Measurements from ENCODE around the gene PIGK.

Gene PIGK

DNA sequence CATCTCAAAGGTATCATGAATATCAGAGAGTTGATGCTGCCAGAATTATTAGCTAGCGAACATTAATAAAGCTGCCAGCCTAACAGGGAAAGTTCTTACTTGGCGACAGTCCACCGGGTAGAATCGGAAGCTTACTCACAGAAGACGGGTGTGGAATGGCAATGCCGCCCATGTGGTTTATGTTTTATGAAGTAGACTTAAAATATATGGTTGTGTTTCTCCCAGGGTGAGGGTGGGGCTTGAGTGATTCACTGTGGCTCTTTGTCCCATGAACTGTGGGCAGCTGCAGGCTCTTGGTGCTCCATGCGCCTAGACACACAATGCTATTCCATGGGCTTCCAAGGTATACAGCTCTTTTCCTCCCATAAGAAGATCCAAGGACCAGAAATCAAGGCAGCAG is 162.7 kb downstream of the PIGK start:
- Histone ChIP-seq H3K36me3 (ENCODE audit: insufficient read depth, low read length) (no peaks in the 10 kb centered on the region), H2AFZ (ENCODE audit: low read length) (no peak overlapping the region), H3K4me1 (ENCODE audit: insufficient read depth, low read length, severe bottlenecking) (no peaks in the 10 kb centered on the region), H3K27me3 (ENCODE audit: insufficient read depth, low read length) (no peaks in the 10 kb centered on the region), H3K9me2 (ENCODE audit: low read depth, low read length) (no peaks in the 10 kb centered on the region), H3K9ac (ENCODE audit: low read length) (no peak overlapping the region), H3K4me3 (ENCODE audit: low read depth, low read length, poor library complexity, severe bottlenecking) (no peak overlapping the region), H4K20me1 (ENCODE audit: insufficient read depth, low read length) (no peaks in the 10 kb centered on the region), H3F3A (ENCODE audit: insufficient read depth, low read length) (no peaks in the 10 kb centered on the region), H3K79me2 (ENCODE audit: insufficient read depth, low read length) (no peaks in the 10 kb centered on the region), H3K27ac (ENCODE audit: low read depth, low read length, poor library complexity, severe bottlenecking) (no peak overlapping the region), H3K4me2 (ENCODE audit: low read length) (no peak overlapping the region), H3K9me3 (ENCODE audit: low read length) (no peaks in the 10 kb centered on the region)
- TF ChIP-seq, protein P1, sequence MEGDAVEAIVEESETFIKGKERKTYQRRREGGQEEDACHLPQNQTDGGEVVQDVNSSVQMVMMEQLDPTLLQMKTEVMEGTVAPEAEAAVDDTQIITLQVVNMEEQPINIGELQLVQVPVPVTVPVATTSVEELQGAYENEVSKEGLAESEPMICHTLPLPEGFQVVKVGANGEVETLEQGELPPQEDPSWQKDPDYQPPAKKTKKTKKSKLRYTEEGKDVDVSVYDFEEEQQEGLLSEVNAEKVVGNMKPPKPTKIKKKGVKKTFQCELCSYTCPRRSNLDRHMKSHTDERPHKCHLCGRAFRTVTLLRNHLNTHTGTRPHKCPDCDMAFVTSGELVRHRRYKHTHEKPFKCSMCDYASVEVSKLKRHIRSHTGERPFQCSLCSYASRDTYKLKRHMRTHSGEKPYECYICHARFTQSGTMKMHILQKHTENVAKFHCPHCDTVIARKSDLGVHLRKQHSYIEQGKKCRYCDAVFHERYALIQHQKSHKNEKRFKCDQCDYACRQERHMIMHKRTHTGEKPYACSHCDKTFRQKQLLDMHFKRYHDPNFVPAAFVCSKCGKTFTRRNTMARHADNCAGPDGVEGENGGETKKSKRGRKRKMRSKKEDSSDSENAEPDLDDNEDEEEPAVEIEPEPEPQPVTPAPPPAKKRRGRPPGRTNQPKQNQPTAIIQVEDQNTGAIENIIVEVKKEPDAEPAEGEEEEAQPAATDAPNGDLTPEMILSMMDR (IDR thresholded peaks at IDR 0.05; ENCODE audit: low read length) = no peak
- TF ChIP-seq EZH2 (IDR thresholded peaks at IDR 0.05; ENCODE audit: borderline replicate concordance, low read length) = no peak

DNA sequence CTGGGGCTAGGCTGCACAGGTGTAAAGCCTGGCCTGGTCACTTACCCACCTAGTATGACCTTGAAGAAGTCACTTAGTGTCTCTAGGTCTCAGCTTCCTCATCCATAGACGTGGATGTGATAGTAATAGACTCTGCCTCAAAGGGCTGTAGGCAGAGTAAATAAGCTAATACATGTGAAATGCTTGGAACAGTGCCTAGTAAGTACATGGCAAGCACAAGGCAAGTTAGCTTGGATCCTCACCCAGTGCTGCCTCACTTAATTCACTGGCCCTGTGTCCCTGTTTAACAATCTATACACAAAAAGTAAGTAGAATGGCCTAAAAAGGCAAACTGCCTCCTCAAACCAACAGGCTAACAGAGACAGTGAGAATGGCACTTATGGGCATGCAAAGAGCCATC is 167.8 kb downstream of the PIGK start:
- Histone ChIP-seq H3K9me2 (ENCODE audit: low read depth, low read length) (no peaks in the 10 kb centered on the region), H3K9me3 (ENCODE audit: low read length) (no peaks in the 10 kb centered on the region), H3K36me3 (ENCODE audit: insufficient read depth, low read length) (no peaks in the 10 kb centered on the region), H3K9ac (ENCODE audit: low read length) (no peak overlapping the region), H3K27ac (ENCODE audit: low read depth, low read length, poor library complexity, severe bottlenecking) (no peak overlapping the region), H3K4me1 (ENCODE audit: insufficient read depth, low read length, severe bottlenecking) (no peaks in the 10 kb centered on the region), H3K4me2 (ENCODE audit: low read length) (no peak overlapping the region), H4K20me1 (ENCODE audit: insufficient read depth, low read length) (no peaks in the 10 kb centered on the region), H3K27me3 (ENCODE audit: insufficient read depth, low read length) (no peaks in the 10 kb centered on the region), H3K4me3 (ENCODE audit: low read depth, low read length, poor library complexity, severe bottlenecking) (no peak overlapping the region), H2AFZ (ENCODE audit: low read length) (no peak overlapping the region), H3F3A (ENCODE audit: insufficient read depth, low read length) (no peaks in the 10 kb centered on the region), H3K79me2 (ENCODE audit: insufficient read depth, low read length) (no peaks in the 10 kb centered on the region)
- TF ChIP-seq EZH2 (IDR thresholded peaks at IDR 0.05; ENCODE audit: borderline replicate concordance, low read length) = no peak
- TF ChIP-seq, protein P1 (IDR thresholded peaks at IDR 0.05; ENCODE audit: low read length) = no peak

GRCh38 chr1:77048615-77049005 is 170.6 kb downstream of the PIGK start:
- Histone ChIP-seq H3K9ac (ENCODE audit: low read length) (no peak overlapping the region), H3K36me3 (ENCODE audit: insufficient read depth, low read length) (no peaks in the 10 kb centered on the region), H3K4me2 (ENCODE audit: low read length) (no peak overlapping the region), H3K27ac (ENCODE audit: low read depth, low read length, poor library complexity, severe bottlenecking) (no peak overlapping the region), H3K4me3 (ENCODE audit: low read depth, low read length, poor library complexity, severe bottlenecking) (no peak overlapping the region), H3F3A (ENCODE audit: insufficient read depth, low read length) (no peaks in the 10 kb centered on the region), H2AFZ (ENCODE audit: low read length) (no peak overlapping the region), H4K20me1 (ENCODE audit: insufficient read depth, low read length) (no peaks in the 10 kb centered on the region), H3K79me2 (ENCODE audit: insufficient read depth, low read length) (no peaks in the 10 kb centered on the region), H3K4me1 (ENCODE audit: insufficient read depth, low read length, severe bottlenecking) (no peaks in the 10 kb centered on the region), H3K9me3 (ENCODE audit: low read length) (no peaks in the 10 kb centered on the region), H3K27me3 (ENCODE audit: insufficient read depth, low read length) (no peaks in the 10 kb centered on the region), H3K9me2 (ENCODE audit: low read depth, low read length) (no peaks in the 10 kb centered on the region)
- no peak for TF ChIP-seq EZH2 (IDR thresholded peaks at IDR 0.05; ENCODE audit: borderline replicate concordance, low read length)
- TF ChIP-seq, protein P1 (IDR thresholded peaks at IDR 0.05; ENCODE audit: low read length) = no peak
